Osteocyte (in vitro differentiated cells): ENCODE results near the gene MAP3K10. TPM values are rescaled to one million over a fixed set of nuclear protein-coding genes. Genes with fewer than 3 reads are reported as not detected.

Experiments
- DNase-seq: peaks from one replicate; pipeline ENCODE4 v3.0.0; 2021; ENCODE audit warnings: mixed read lengths; ENCODE audit not compliant: unreplicated experiment; ENCODE audit errors: extremely low spot score
- H3K27ac Mint-ChIP-seq: one replicate; pipeline ENCODE4 v1.8.0; 2021; ENCODE audit warnings: mild to moderate bottlenecking, mixed read lengths; ENCODE audit not compliant: unreplicated experiment
- H3K27me3 Mint-ChIP-seq: one replicate; pipeline ENCODE4 v1.8.0; 2021; ENCODE audit warnings: mixed read lengths; ENCODE audit not compliant: unreplicated experiment
- H3K36me3 Mint-ChIP-seq: one replicate; pipeline ENCODE4 v1.8.0; 2021; ENCODE audit warnings: mixed read lengths; ENCODE audit not compliant: unreplicated experiment
- H3K4me1 Mint-ChIP-seq: one replicate; pipeline ENCODE4 v1.8.0; 2021; ENCODE audit warnings: mixed read lengths; ENCODE audit not compliant: unreplicated experiment
- H3K4me3 Mint-ChIP-seq: one replicate; pipeline ENCODE4 v1.8.0; 2021; ENCODE audit warnings: mild to moderate bottlenecking, moderate library complexity, mixed read lengths; ENCODE audit not compliant: unreplicated experiment
- H3K9me3 Mint-ChIP-seq: one replicate; pipeline ENCODE4 v1.8.0; 2021; ENCODE audit warnings: mixed read lengths; ENCODE audit not compliant: unreplicated experiment
- total RNA-seq: library from RNA; stranded (reverse); gene quantifications from 2 replicates; pipeline ENCODE4 v1.2.1, GENCODE V29; 2021
- TF ChIP-seq, protein P1 (sequence below): fragments of 200-600 bp; sonication (generic); IDR thresholded peaks from 2 replicates; pipeline ENCODE4 v1.5.0; 2021; ENCODE audit warnings: antibody characterized with exemption, mild to moderate bottlenecking, moderate library complexity

MAP3K10 gene
- total RNA-seq, 1 donor from 2014 or later: 24.2 TPM

GRCh38 chr19:40228346-40228745 lies 37.1 kb downstream of the MAP3K10 start:
- Mint-ChIP-seq H3K27me3 (no peaks in the 10 kb centered on the region), H3K9me3 (no peaks in the 10 kb centered on the region), H3K27ac (no peak overlapping the region), H3K36me3 (no peaks in the 10 kb centered on the region), H3K4me3 (no peak overlapping the region), H3K4me1 (peaks cover 37% of the 10 kb centered on the region)
- TF ChIP-seq, protein P1, sequence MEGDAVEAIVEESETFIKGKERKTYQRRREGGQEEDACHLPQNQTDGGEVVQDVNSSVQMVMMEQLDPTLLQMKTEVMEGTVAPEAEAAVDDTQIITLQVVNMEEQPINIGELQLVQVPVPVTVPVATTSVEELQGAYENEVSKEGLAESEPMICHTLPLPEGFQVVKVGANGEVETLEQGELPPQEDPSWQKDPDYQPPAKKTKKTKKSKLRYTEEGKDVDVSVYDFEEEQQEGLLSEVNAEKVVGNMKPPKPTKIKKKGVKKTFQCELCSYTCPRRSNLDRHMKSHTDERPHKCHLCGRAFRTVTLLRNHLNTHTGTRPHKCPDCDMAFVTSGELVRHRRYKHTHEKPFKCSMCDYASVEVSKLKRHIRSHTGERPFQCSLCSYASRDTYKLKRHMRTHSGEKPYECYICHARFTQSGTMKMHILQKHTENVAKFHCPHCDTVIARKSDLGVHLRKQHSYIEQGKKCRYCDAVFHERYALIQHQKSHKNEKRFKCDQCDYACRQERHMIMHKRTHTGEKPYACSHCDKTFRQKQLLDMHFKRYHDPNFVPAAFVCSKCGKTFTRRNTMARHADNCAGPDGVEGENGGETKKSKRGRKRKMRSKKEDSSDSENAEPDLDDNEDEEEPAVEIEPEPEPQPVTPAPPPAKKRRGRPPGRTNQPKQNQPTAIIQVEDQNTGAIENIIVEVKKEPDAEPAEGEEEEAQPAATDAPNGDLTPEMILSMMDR: no peak
- no peak for DNase-seq

DNA sequence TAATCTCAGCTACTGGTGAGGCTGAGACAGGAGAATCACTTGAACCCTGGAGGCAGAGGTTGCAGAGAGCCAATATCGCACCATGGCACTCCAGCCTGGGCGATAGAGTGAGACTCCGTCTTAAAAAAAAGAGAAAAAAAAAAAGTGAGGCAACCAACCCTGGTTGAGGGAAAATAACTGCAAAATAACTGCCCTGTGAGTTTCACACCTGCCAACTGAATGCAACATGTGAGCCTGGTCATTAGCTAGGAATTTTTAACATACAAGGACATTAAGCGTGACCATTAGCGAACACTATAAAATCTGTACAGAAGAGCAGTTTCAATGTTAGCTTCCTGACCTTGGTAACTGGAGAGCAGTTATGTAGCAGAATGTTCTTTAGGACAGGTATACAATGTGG lies 37.6 kb downstream of the MAP3K10 start:
- no peak for DNase-seq
- Mint-ChIP-seq H3K4me3 (no peak overlapping the region), H3K27me3 (no peaks in the 10 kb centered on the region), H3K36me3 (no peaks in the 10 kb centered on the region), H3K27ac (no peak overlapping the region), H3K9me3 (no peaks in the 10 kb centered on the region), H3K4me1 (peaks cover 37% of the 10 kb centered on the region)
- TF ChIP-seq, protein P1: no peak

DNA sequence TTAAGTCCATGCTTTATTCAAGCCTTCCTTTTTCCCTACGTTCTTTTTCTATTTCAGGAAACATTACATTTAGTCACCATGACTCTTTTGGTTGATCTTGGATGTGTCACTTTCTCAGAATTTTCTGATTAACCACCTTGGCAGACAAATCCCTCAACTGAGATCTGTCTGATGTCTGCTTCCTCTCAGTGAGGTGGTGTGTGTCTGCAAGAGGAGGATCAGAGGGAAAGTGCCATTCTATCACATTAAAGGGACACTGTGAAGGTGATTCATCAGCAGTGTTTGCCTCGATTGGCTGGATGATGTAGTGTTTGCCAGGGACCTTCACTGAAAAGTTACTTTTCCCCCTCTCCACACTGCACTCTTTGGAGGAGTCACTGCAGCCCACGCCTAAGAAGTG lies 38.3 kb downstream of the MAP3K10 start:
- DNase-seq: no peak
- TF ChIP-seq, protein P1: no peak
- Mint-ChIP-seq H3K4me3 (no peak overlapping the region), H3K27me3 (no peaks in the 10 kb centered on the region), H3K4me1 (peaks cover 39% of the 10 kb centered on the region), H3K9me3 (no peaks in the 10 kb centered on the region), H3K27ac (no peak overlapping the region), H3K36me3 (peaks cover 4% of the 10 kb centered on the region)

DNA sequence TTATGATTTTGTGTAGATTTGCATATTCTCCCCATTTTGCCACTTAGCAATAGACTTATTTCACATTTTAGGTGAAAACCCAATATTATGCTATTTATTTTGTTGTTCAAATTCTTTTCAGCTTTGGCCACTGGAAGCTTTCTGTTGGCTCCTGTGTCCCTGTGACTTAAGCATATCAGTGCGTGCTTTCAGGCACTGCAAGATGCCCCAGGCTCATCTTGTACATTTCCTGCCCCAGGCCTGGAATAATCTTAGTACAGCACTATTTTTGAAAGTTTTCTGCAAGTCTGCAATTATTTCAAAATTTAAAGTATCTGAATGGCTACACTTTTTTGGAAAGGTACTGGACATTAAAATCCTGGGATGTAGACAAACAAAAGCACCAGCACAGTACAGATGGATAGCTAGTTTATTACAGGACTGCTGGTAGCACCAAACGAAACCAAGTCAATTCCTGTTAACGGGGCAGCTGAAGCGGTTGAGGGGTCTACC lies 38.7 kb downstream of the MAP3K10 start:
- Mint-ChIP-seq H3K4me3 (no peak overlapping the region), H3K27ac (no peak overlapping the region), H3K9me3 (no peaks in the 10 kb centered on the region), H3K4me1 (peaks cover 39% of the 10 kb centered on the region), H3K27me3 (no peaks in the 10 kb centered on the region), H3K36me3 (peaks cover 9% of the 10 kb centered on the region)
- TF ChIP-seq, protein P1: no peak
- DNase-seq: no peak

DNA sequence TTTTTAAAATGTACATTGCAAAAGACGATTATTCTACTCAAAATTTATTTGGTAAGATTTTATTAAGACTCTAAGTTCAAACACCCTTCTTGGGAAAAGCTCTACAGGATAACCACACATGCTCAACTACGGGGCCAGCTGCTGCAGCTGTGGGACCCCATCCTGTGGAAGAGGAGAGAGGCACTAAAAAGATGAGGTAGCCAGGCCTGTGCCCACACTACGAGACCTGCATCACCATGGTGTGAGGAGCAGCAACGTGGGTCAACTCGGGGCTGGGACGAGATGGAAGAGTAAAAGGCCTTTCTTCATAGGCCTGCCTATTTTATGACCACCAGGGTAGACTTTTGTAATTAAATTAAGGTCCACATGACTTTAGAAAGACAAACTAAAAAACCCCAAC lies 39.8 kb downstream of the MAP3K10 start:
- peaks cover 14% of the 10 kb centered on the region for H3K36me3 Mint-ChIP-seq
- H3K27me3 Mint-ChIP-seq: no peaks in the 10 kb centered on the region
- H3K27ac Mint-ChIP-seq: no peak overlapping the region
- no peaks in the 10 kb centered on the region for H3K9me3 Mint-ChIP-seq
- TF ChIP-seq, protein P1: no peak
- no peak for DNase-seq
- H3K4me1 Mint-ChIP-seq: peaks cover 31% of the 10 kb centered on the region
- no peak overlapping the region for H3K4me3 Mint-ChIP-seq
